Mesodermal cell (in vitro differentiated cells): ENCODE measurements around the gene PRDM5.

Experiments used
- H3K27ac ChIP-seq: 2 replicates; pipeline ENCODE4 v1.7.0; 2013; ENCODE audit warnings: mild to moderate bottlenecking, low read depth, low read length, moderate library complexity; ENCODE audit not compliant: severe bottlenecking
- H3K36me3 ChIP-seq: 2 replicates; pipeline ENCODE4 v1.7.1; 2013; ENCODE audit warnings: mild to moderate bottlenecking, low read length, moderate library complexity; ENCODE audit not compliant: control insufficient read depth, insufficient read depth
- H3K4me1 ChIP-seq: one replicate; pipeline ENCODE4 v1.7.1; 2013; ENCODE audit warnings: mild to moderate bottlenecking, low read length; ENCODE audit not compliant: insufficient read depth, control insufficient read depth, poor library complexity, severe bottlenecking
- H3K4me3 ChIP-seq: 2 replicates; pipeline ENCODE4 v1.7.0; 2013; ENCODE audit warnings: low read length, control low read depth, mild to moderate bottlenecking; ENCODE audit not compliant: insufficient read depth, poor library complexity, severe bottlenecking; ENCODE audit errors: extremely low read depth
- H3K9me3 ChIP-seq: 2 replicates; pipeline ENCODE4 v1.7.1; 2013; ENCODE audit warnings: mild to moderate bottlenecking, low read length, moderate library complexity; ENCODE audit not compliant: control insufficient read depth
- WGBS, 2 experiments: methylation state at CpG; one replicate each; pipeline ENCODE4 v1.1.5; 2013; ENCODE audit warnings: missing lambda C conversion rate in 2 of 2; ENCODE audit not compliant: insufficient coverage in 2 of 2; 5-methylcytosine and 5-hydroxymethylcytosine counted together

PRDM5 gene

GRCh38 chr4:120821977-120822376 is 100.5 kb downstream of the PRDM5 start:
- Histone ChIP-seq H3K4me3 (no peak overlapping the region), H3K36me3 (no peaks in the 10 kb centered on the region), H3K27ac (no peak overlapping the region), H3K9me3 (no peaks in the 10 kb centered on the region), H3K4me1 (peaks cover 5% of the 10 kb centered on the region)
- 100% methylated on average over 1 of the region's 3 CpGs for WGBS, 2 experiments

- H3K27ac ChIP-seq, result no peak overlapping the region
- H3K4me1 ChIP-seq, result peaks cover 5% of the 10 kb centered on the region
- WGBS, 2 experiments, result 95 to 100% methylated on average over 3 of the region's 3 CpGs
- no peaks in the 10 kb centered on the region for H3K9me3 ChIP-seq
- H3K4me3 ChIP-seq, result no peak overlapping the region
- H3K36me3 ChIP-seq, result no peaks in the 10 kb centered on the region
Observed at GRCh38 chr4:120821029-120821428, 101.5 kb downstream of the PRDM5 start.

- Histone ChIP-seq H3K4me1 (no peaks in the 10 kb centered on the region), H3K27ac (no peak overlapping the region), H3K4me3 (no peak overlapping the region), H3K36me3 (no peaks in the 10 kb centered on the region), H3K9me3 (no peaks in the 10 kb centered on the region)
- 93 to 94% methylated on average over 3 to 5 of the region's 6 CpGs for WGBS, 2 experiments
Observed at GRCh38 chr4:120819805-120820437, 102.6 kb downstream of the PRDM5 start.

GRCh38 chr4:120816296-120816965 is 106.1 kb downstream of the PRDM5 start:
- H3K4me1 ChIP-seq, result no peaks in the 10 kb centered on the region
- no peak overlapping the region for H3K27ac ChIP-seq
- WGBS, 2 experiments, result 91 to 94% methylated on average over 7 to 8 of the region's 13 CpGs
- no peak overlapping the region for H3K4me3 ChIP-seq
- no peaks in the 10 kb centered on the region for H3K9me3 ChIP-seq
- H3K36me3 ChIP-seq, result no peaks in the 10 kb centered on the region

- whole genome bisulfite sequencing, 2 experiments, result no CpG with 5 or more reads among the region's 2 CpGs
- no peaks in the 10 kb centered on the region for H3K4me1 ChIP-seq
- no peak overlapping the region for H3K27ac ChIP-seq
- H3K9me3 ChIP-seq, result no peaks in the 10 kb centered on the region
- no peak overlapping the region for H3K4me3 ChIP-seq
- no peaks in the 10 kb centered on the region for H3K36me3 ChIP-seq
Observed at GRCh38 chr4:120815361-120815760, 107.2 kb downstream of the PRDM5 start.

- no peaks in the 10 kb centered on the region for H3K36me3 ChIP-seq
- no CpG with 5 or more reads among the region's 2 CpGs for WGBS, 2 experiments
Observed at GRCh38 chr4:120814886-120815285, 107.6 kb downstream of the PRDM5 start.

GRCh38 chr4:120812216-120812615 is 110.3 kb downstream of the PRDM5 start:
- H3K4me1 ChIP-seq, result no peaks in the 10 kb centered on the region
- WGBS, 2 experiments, result no CpG with 5 or more reads among the region's 2 CpGs
- H3K9me3 ChIP-seq, result no peaks in the 10 kb centered on the region
- H3K36me3 ChIP-seq, result peaks cover 4% of the 10 kb centered on the region
- no peak overlapping the region for H3K4me3 ChIP-seq
- no peak overlapping the region for H3K27ac ChIP-seq

More at GRCh38 chr4:120814886-120815285, 107.6 kb downstream of the PRDM5 start:
- H3K9me3 ChIP-seq, result no peaks in the 10 kb centered on the region
- no peak overlapping the region for H3K4me3 ChIP-seq
- no peaks in the 10 kb centered on the region for H3K4me1 ChIP-seq
- H3K27ac ChIP-seq, result no peak overlapping the region

- no peaks in the 10 kb centered on the region for H3K4me1 ChIP-seq
- no CpG with 5 or more reads among the region's 1 CpG for WGBS, 2 experiments
- no peak overlapping the region for H3K27ac ChIP-seq
- peaks cover 5% of the 10 kb centered on the region for H3K36me3 ChIP-seq
- no peaks in the 10 kb centered on the region for H3K9me3 ChIP-seq
- H3K4me3 ChIP-seq, result no peak overlapping the region
Observed at GRCh38 chr4:120809518-120809917, 113.0 kb downstream of the PRDM5 start.

- Histone ChIP-seq H3K36me3 (peaks cover 5% of the 10 kb centered on the region), H3K27ac (no peak overlapping the region), H3K9me3 (no peaks in the 10 kb centered on the region), H3K4me3 (no peak overlapping the region), H3K4me1 (no peaks in the 10 kb centered on the region)
- 94 to 95% methylated on average over 19 to 23 of the region's 24 CpGs for WGBS, 2 experiments
Observed at GRCh38 chr4:120808475-120809141, 113.9 kb downstream of the PRDM5 start.

GRCh38 chr4:120801137-120801758 is 121.3 kb downstream of the PRDM5 start:
- H3K36me3 ChIP-seq, result no peaks in the 10 kb centered on the region
- peaks cover 2% of the 10 kb centered on the region for H3K4me1 ChIP-seq
- H3K9me3 ChIP-seq, result no peaks in the 10 kb centered on the region
- no peak overlapping the region for H3K4me3 ChIP-seq
- peak overlapping the region; percentile 73 for H3K27ac ChIP-seq
- 62 to 72% methylated on average over 3 to 5 of the region's 5 CpGs for WGBS, 2 experiments
